ENCODE results near the gene BBS9. TPM values are rescaled to one million over a fixed set of nuclear protein-coding genes. Genes with fewer than 3 reads are reported as not detected.

Gene BBS9
- total RNA-seq, 1 donor from 2014 or later, result 19.6 TPM

DNA sequence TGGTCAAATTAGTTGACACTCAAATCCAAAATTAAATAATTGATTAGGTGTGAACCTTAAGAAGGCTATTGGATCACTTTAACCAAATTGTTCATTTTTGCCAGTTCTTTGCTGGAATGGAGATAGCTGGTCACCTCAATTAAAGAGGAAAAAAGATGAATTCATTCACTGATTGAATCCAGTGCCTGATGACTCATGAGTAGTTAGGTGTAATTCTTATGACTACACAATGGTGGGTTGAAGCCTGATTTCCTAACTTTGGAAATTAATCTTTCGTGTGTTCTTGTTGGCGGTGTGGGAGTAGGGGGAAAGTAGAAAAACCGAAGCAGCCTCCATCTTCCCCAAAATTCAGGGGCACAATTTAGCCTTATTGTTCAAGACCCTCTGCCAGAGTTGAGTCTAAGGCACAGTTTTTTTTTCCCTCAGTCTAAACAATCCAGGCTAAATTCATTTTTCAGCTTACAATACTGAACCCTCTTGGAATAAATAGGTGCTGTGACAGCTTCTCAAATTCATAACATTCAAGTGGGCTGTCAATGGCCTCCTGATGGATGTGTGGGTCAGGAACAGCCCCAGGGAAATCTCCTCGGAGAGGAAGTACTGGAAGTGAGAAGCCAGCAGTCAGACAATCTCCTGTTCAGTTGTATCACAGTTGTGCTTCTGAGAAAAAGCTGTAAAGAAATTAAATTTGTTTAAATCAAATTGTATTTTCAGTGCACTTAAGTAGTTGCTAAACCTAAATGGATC, 356.6 kb downstream of the BBS9 start:
- Histone ChIP-seq H3K4me3 (no peak overlapping the region), H3K4me1 (no peaks in the 10 kb centered on the region), H3K36me3 (no peaks in the 10 kb centered on the region), H3K27ac (no peak overlapping the region), H3K27me3 (no peaks in the 10 kb centered on the region), H3K9me3 (no peaks in the 10 kb centered on the region)
- intact Hi-C loops (cut with DNase I), result no loop called here
- TF ChIP-seq, protein P1, sequence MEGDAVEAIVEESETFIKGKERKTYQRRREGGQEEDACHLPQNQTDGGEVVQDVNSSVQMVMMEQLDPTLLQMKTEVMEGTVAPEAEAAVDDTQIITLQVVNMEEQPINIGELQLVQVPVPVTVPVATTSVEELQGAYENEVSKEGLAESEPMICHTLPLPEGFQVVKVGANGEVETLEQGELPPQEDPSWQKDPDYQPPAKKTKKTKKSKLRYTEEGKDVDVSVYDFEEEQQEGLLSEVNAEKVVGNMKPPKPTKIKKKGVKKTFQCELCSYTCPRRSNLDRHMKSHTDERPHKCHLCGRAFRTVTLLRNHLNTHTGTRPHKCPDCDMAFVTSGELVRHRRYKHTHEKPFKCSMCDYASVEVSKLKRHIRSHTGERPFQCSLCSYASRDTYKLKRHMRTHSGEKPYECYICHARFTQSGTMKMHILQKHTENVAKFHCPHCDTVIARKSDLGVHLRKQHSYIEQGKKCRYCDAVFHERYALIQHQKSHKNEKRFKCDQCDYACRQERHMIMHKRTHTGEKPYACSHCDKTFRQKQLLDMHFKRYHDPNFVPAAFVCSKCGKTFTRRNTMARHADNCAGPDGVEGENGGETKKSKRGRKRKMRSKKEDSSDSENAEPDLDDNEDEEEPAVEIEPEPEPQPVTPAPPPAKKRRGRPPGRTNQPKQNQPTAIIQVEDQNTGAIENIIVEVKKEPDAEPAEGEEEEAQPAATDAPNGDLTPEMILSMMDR (IDR thresholded peaks at IDR 0.05), result no peak
- DNase-seq (no peak), ATAC-seq (no peak)

DNA sequence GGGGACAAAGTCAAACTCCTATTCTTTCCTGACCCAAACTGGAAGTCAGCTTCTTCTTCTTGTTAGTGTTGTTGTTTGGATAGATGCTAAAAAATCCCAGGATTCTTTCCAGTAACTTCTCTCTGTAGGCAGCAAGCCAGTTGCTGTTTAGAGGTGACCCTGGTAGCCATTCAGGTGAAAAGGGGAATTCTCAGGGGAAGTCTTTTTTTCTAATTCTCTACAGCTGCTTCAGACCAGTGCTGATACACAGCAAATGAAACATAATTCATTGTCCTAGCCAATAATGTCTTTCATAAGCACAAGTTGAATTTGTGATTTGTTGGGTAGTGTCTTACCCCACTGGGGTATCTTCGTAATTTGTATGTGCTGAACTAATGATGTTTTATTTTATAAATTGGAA, 357.3 kb downstream of the BBS9 start:
- DNase-seq, result no peak
- Histone ChIP-seq H3K4me3 (no peak overlapping the region), H3K27me3 (no peaks in the 10 kb centered on the region), H3K36me3 (no peaks in the 10 kb centered on the region), H3K27ac (no peak overlapping the region), H3K4me1 (no peaks in the 10 kb centered on the region), H3K9me3 (no peaks in the 10 kb centered on the region)
- intact Hi-C loops (cut with DNase I), result no loop called here
- no peak for ATAC-seq
- TF ChIP-seq, protein P1 (IDR thresholded peaks at IDR 0.05), result no peak

DNA sequence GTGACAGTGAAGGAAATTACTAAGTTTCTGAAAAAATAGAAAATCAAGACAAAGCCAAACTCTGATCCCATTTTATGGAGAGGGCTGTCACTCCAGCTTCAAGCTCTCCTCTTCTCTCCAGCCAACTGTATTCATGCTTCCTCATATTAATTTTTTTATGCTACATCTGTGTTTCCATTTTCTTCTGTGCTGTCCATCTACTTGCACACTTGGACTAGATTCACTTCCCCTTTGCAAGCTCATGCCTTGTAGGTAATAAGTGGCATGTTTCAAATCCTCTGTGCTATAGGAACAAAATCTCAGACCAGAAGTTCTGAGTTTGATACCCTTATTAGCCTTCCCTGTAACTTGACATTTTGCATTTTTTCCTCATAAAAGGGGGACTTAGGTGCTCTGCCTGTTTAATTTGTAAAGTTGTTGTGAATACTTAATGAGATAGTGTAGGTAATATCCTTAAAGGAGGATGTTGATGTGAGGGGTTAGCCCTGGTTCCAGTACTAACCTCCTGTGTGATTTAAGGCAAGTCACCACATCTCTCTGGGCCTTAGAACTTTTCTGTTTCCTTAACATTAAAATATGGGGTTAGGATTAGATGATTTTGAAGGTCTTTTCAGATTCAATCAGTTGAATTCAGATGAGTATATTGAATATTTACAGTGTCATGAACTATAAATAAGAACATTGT, 358.8 kb downstream of the BBS9 start:
- intact Hi-C loops (cut with DNase I), result no loop called here
- ATAC-seq, result no peak
- Histone ChIP-seq H3K9me3 (no peaks in the 10 kb centered on the region), H3K27ac (no peak overlapping the region), H3K27me3 (no peaks in the 10 kb centered on the region), H3K36me3 (no peaks in the 10 kb centered on the region), H3K4me1 (no peaks in the 10 kb centered on the region), H3K4me3 (no peak overlapping the region)
- TF ChIP-seq, protein P1 (IDR thresholded peaks at IDR 0.05), result no peak
- no peak for DNase-seq

DNA sequence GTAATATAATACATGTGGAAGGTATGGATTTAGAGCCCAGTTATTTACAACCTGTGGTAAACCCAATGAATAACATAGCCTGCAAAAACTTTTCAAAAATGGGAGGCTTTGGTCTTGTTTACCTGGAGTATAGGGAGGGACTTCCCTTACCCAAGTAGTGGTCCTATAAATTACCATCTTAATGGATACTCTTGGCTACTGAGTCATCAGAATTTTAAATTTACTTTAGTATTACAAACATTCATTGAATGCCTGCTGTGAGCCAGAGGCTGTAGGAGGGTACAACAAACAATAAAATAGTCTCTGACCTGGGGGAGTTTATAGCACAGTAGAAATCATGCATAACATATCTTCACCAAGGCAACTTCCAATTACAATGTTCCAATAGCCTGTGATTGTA, 365.1 kb downstream of the BBS9 start:
- ATAC-seq, result no peak
- H3K36me3 ChIP-seq, result no peaks in the 10 kb centered on the region
- no peak overlapping the region for H3K27ac ChIP-seq
- H3K27me3 ChIP-seq, result no peaks in the 10 kb centered on the region
- no peak for DNase-seq
- intact Hi-C loops (cut with DNase I), result no loop called here
- no peaks in the 10 kb centered on the region for H3K4me1 ChIP-seq
- no peaks in the 10 kb centered on the region for H3K9me3 ChIP-seq
- TF ChIP-seq, protein P1 (IDR thresholded peaks at IDR 0.05), result no peak
- H3K4me3 ChIP-seq, result no peak overlapping the region

DNA sequence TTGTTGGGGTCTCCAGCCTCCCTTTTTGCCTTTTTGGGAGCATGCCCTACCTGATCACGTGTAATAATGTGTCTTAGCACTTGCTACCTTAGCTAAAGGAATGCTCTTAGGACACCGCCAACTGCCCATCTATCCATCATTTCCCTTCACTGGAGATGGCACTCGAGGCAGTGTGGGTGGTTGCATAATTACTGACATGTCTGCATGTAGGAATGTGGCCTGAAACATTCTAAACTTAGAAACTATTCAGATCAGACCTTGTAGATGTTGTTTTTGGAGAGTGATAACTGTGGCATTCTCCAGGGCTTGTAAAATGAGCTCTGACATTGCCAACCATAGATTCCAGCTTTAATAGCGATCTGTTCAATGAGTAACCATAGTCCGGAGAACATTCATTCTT, 365.8 kb downstream of the BBS9 start:
- H3K27ac ChIP-seq, result no peak overlapping the region
- H3K4me1 ChIP-seq, result no peaks in the 10 kb centered on the region
- intact Hi-C loops (cut with DNase I), result no loop called here
- no peaks in the 10 kb centered on the region for H3K27me3 ChIP-seq
- DNase-seq (no peak), ATAC-seq (no peak)
- no peak overlapping the region for H3K4me3 ChIP-seq
- no peaks in the 10 kb centered on the region for H3K9me3 ChIP-seq
- no peaks in the 10 kb centered on the region for H3K36me3 ChIP-seq
- TF ChIP-seq, protein P1 (IDR thresholded peaks at IDR 0.05), result no peak
